ENCODE data around the gene RTN4R.
"Not testable (repeated sequence)": the region's sequence is repeated elsewhere in the genome, so short reads cannot be mapped to it uniquely, and the experiment has no call there.

The RTN4R gene

DNA sequence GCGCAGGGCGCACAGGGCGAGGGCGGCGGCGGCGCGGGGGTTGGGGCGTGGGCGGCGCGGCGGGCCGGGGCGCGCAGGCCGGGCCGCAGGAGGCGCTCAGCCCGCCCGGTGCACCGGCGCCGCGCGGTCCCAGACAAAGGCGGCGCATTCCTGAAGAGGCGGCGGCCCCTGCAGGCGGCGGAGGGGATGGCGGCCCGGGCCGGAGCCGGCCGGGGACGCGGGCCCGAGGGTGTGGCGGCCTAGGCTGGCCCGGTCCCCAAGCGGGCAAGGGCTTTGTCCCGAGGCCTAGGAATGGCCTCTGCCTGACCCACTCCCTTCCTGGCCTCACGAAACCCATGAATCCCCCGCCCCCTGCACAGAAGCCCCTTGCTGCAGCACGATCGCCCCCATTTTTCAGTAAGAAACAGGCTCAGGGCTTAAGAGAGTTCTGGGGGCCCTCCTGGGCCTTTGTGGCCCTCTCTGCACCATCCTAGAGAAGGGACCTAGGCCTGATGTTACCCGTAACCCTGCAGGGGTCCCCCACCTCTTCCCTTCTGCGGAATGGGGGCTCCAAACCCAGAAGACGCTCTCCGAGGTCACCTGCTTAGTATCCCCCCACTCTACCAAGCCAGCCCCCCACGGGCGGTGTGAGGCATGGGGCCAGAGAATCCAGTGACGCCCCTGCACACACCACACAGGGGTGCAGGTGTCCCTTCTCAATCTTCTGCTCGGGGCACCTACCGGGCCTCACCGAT lies at the start of gene RTN4R:
Gene RTN4R, minus strand, starts transcription at position 40 of the 734 bp plus-strand sequence. CDS start 226 bp downstream, outside the sequence.
- Histone ChIP-seq H3K4me3 (ENCODE audit: low read length) (peak within 1 kb of the TSS; percentile 61), H3K4me1 (ENCODE audit: control insufficient read depth, low read depth, low read length) (no peaks in the 10 kb centered on the region), H3K36me3 (ENCODE audit: control insufficient read depth, low read depth, low read length) (no peaks in the 10 kb centered on the region), H3K9me3 (ENCODE audit: control insufficient read depth, low read depth, low read length) (no peaks in the 10 kb centered on the region), H3K27me3 (ENCODE audit: control insufficient read depth, insufficient read depth, low read length) (no peaks in the 10 kb centered on the region), H3K9ac (ENCODE audit: low read length) (peak within 1 kb of the TSS; percentile 81), H3K27ac (ENCODE audit: low read length) (no peak within 1 kb of the TSS)

DNA sequence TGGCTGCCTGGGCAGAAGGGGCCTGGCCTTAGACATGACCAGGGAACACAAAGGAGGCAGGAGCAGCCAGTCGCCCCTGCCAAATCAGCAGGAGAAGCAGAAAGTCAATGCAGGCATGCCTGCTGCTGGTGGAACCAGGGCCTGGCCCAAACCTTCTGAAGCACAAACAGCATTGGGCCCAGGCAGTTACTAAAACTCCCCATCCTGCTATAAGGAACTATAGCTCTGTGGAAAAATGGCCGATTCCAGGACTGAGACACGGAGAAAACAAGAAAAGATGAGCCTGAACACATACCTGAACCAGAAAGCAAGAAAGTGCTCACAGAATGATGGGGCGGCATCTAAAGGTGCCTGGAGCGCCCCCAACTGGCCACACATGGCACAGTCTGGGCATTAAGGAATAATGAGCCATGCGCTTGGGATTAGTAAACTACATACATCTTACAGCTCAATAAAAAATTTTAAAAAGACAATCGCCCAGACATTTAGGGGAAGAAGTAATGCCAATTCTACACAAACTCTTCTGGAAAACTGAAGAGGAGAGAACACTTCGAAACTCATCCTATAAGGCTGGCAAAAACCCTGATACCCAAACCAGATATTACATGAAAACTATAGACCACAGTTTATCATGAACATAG lies 49.4 kb upstream of the RTN4R start:
- H3K36me3 ChIP-seq (ENCODE audit: control insufficient read depth, low read depth, low read length); H3K27me3 ChIP-seq (ENCODE audit: control insufficient read depth, insufficient read depth, low read length); H3K9me3 ChIP-seq (ENCODE audit: control insufficient read depth, low read depth, low read length); H3K27ac ChIP-seq (ENCODE audit: low read length); H3K4me1 ChIP-seq (ENCODE audit: control insufficient read depth, low read depth, low read length); H3K4me3 ChIP-seq (ENCODE audit: low read length); H3K9ac ChIP-seq (ENCODE audit: low read length): not testable (repeated sequence)

DNA sequence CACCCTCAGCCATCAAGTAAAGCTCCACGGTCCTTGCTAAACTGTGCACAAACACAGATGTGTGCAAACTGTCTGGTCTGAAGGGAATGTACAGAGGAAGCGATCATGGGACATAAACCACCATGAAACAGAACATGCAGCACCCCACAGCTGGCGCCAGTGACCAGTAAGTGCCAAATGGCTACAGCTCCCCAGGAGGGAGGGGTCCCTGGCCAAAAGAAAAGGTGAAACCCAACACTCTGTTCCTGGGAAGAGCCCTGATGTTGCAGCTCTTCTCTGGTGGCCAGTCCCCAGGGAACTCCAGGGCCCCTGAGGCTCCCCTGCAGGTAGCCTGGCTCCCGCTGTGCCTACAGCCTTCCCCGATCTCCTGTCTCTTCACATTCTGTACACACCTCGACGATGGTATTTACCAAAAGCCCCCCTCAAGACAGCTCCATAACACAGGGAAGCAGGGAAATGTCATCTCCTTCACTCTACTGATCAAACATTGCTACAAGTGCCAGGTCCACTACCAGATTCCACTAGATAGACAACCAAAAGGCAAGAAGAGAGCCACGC lies 48.8 kb upstream of the RTN4R start:
- H3K9me3 ChIP-seq (ENCODE audit: control insufficient read depth, low read depth, low read length), result no peaks in the 10 kb centered on the region
- peaks cover 5% of the 10 kb centered on the region for H3K4me1 ChIP-seq (ENCODE audit: control insufficient read depth, low read depth, low read length)
- no peak overlapping the region for H3K4me3 ChIP-seq (ENCODE audit: low read length)
- no peaks in the 10 kb centered on the region for H3K27me3 ChIP-seq (ENCODE audit: control insufficient read depth, insufficient read depth, low read length)
- H3K27ac ChIP-seq (ENCODE audit: low read length), result no peak overlapping the region
- H3K9ac ChIP-seq (ENCODE audit: low read length), result no peak overlapping the region
- H3K36me3 ChIP-seq (ENCODE audit: control insufficient read depth, low read depth, low read length), result no peaks in the 10 kb centered on the region

DNA sequence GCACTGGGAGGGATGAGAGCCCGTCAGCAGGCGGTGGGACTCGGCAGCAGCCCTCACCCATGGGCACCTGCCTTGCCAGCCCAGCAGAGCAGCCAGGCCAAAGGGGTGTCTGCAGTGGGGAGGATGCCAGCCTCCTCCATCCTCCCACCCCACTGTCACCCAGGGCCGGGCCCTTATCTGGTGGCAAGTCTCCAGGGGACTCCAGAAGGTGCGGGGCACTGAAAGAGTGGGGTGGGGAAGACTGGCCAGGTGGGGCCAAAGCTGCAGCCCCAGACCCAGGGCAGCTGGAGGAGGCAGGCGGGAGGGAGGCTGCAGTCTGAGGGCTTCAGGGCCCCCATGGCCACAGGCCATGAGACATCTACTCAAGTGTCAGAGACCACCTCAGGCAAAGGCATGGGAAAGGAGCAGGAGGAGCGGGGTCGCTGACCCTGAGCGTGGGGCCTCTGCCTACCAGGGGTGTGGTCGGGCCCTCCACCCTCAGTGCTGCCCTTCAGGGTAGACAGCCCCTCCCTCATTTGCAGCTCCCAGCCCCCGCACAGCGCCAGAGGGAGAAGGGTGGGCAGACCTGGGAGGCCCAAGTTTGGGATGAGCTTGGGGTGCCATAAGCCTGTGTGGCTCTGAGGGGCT lies 48.2 kb upstream of the RTN4R start:
- Histone ChIP-seq H3K27ac (ENCODE audit: low read length) (no peak overlapping the region), H3K4me1 (ENCODE audit: control insufficient read depth, low read depth, low read length) (peaks cover 5% of the 10 kb centered on the region), H3K36me3 (ENCODE audit: control insufficient read depth, low read depth, low read length) (no peaks in the 10 kb centered on the region), H3K4me3 (ENCODE audit: low read length) (no peak overlapping the region), H3K9me3 (ENCODE audit: control insufficient read depth, low read depth, low read length) (no peaks in the 10 kb centered on the region), H3K9ac (ENCODE audit: low read length) (no peak overlapping the region), H3K27me3 (ENCODE audit: control insufficient read depth, insufficient read depth, low read length) (no peaks in the 10 kb centered on the region)

DNA sequence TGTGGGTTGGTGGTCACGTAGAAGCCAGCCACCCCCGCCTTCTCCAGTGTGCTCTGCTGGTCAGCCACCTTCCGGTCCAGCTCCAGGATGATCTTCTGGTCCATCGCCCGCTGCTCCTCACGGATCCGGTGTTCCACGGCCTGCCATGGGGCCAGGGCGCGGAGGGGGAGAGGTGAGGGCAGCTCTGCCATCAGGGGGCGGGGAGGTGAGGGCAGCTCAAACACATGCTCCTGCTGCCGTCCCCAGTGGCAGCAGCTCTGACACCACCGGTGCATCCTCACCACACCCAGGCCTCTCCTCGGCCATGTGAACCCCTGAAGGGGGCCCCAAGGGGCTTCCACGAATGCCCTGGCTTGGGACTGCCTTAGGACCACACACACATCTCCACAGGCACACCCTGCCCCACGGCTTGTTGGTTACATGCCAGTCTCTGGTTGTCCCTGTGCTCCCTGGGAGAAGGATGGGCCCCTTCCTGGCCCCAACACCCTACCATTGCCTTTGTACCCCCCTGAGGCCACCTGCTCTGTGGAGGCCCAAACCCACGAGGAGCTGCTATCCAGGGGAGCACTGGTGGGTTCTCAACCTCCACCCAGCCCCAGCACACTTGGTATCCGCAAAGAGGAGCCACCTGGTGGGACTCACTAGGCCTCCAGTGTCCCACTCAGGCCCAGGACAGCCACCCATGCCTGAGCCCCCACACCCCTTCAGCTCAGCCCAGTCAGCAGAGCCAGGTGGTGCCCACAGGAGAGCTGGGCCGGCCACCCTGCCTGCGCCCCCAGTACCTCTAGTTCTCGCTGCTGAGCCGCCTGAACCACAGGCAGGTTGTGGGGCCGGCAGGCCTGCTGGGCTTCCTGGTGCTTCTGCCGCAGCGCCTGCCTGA lies 47.5 kb upstream of the RTN4R start:
- no peaks in the 10 kb centered on the region for H3K27me3 ChIP-seq (ENCODE audit: control insufficient read depth, insufficient read depth, low read length)
- no peak overlapping the region for H3K9ac ChIP-seq (ENCODE audit: low read length)

DNA sequence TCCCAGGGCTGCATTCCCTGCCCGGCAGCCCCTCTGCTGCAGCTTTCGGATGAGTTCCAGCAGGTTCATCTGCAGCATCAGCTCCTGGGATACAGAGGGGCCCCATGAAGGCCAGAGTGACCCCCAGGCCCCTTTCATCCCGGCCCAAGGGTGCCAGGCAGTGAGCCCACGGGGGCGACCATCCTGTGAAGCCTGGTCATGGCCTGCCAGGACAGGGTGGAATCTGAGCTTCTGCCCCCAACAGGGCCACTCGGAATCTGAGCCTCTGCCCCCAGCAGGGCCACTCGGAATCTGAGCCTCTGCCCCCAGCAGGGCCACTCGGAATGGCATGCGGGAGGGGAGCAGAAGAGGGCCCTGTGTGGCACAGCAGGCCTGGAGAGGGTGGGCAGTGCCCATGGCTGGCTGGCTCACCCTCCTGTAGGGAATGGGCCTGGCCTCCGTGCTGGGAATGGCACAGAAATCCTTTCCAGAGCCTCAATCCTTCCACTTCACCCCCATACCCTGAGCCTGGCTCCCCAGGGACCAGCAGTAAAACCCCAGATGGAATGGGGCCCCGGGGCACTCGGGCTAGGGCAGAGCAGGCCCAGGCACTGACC lies 46.7 kb upstream of the RTN4R start:
- not testable (repeated sequence) for H3K27ac ChIP-seq (ENCODE audit: low read length); H3K9ac ChIP-seq (ENCODE audit: low read length); H3K4me3 ChIP-seq (ENCODE audit: low read length); H3K27me3 ChIP-seq (ENCODE audit: control insufficient read depth, insufficient read depth, low read length); H3K4me1 ChIP-seq (ENCODE audit: control insufficient read depth, low read depth, low read length); H3K9me3 ChIP-seq (ENCODE audit: control insufficient read depth, low read depth, low read length); H3K36me3 ChIP-seq (ENCODE audit: control insufficient read depth, low read depth, low read length)

More for the DNA sequence above, 47.5 kb upstream of the RTN4R start:
- Histone ChIP-seq H3K4me1 (ENCODE audit: control insufficient read depth, low read depth, low read length) (peaks cover 5% of the 10 kb centered on the region), H3K27ac (ENCODE audit: low read length) (no peak overlapping the region), H3K9me3 (ENCODE audit: control insufficient read depth, low read depth, low read length) (no peaks in the 10 kb centered on the region), H3K4me3 (ENCODE audit: low read length) (no peak overlapping the region), H3K36me3 (ENCODE audit: control insufficient read depth, low read depth, low read length) (no peaks in the 10 kb centered on the region)

DNA sequence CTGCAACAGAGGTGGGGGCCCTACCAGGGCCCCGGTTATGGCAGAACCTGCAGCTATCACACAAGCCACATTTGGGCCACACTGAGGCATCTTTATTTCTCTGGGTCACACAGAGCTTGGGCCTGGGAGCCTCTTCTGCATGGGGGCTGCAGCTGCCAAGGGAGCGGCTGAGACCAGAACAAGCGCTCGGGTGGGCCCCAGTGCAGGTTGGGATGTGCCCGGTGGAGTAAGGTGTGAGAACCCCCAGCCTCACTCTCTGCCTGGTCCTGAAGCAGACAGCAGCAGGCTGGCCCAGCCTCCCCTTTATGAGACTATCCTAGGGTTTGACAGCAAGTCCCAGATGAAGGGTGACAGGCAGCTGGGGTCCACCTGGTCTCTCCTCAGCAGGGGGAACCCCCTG lies 46.1 kb upstream of the RTN4R start:
- H3K4me3 ChIP-seq (ENCODE audit: low read length); H3K36me3 ChIP-seq (ENCODE audit: control insufficient read depth, low read depth, low read length); H3K9me3 ChIP-seq (ENCODE audit: control insufficient read depth, low read depth, low read length); H3K9ac ChIP-seq (ENCODE audit: low read length); H3K4me1 ChIP-seq (ENCODE audit: control insufficient read depth, low read depth, low read length); H3K27me3 ChIP-seq (ENCODE audit: control insufficient read depth, insufficient read depth, low read length); H3K27ac ChIP-seq (ENCODE audit: low read length): not testable (repeated sequence)

DNA sequence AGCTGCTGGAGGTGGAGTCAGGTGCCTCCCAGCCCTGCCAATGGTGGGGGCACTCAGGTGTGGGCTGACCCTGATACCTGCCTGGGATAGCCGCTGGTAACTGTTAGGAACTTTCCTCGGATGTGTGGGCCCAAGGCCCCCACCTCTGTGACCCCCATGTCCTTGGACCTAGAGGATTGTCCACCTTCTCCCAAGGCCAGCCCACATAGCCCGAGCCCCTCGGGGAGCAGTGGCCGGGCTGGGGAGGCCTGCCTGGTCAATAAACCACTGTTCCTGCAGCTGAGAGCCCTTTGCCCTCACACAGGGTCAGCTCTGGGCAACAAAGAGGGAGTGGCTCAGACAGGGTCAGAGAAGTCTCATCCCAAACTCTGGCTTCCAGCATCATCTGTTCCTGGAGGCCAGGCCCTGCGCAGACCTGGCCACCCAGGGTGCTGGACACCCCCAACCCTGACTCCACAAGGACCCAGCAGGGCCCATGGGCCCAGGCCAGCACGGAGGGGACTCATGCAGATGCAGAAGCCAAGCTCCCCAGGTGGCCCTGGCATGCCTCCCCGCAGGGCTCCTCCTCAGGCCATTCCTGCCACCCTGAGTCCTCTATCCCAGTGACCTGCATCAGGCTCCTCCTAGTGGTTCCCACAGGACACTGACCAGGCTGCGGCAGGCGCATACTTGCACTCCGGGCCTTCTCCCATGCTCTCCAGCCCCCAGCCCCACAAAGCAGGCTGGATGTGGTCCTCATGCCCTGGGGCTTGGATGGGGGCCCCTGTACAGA lies 45.4 kb upstream of the RTN4R start:
- H3K4me3 ChIP-seq (ENCODE audit: low read length); H3K36me3 ChIP-seq (ENCODE audit: control insufficient read depth, low read depth, low read length); H3K27me3 ChIP-seq (ENCODE audit: control insufficient read depth, insufficient read depth, low read length); H3K4me1 ChIP-seq (ENCODE audit: control insufficient read depth, low read depth, low read length); H3K27ac ChIP-seq (ENCODE audit: low read length); H3K9me3 ChIP-seq (ENCODE audit: control insufficient read depth, low read depth, low read length); H3K9ac ChIP-seq (ENCODE audit: low read length): not testable (repeated sequence)

DNA sequence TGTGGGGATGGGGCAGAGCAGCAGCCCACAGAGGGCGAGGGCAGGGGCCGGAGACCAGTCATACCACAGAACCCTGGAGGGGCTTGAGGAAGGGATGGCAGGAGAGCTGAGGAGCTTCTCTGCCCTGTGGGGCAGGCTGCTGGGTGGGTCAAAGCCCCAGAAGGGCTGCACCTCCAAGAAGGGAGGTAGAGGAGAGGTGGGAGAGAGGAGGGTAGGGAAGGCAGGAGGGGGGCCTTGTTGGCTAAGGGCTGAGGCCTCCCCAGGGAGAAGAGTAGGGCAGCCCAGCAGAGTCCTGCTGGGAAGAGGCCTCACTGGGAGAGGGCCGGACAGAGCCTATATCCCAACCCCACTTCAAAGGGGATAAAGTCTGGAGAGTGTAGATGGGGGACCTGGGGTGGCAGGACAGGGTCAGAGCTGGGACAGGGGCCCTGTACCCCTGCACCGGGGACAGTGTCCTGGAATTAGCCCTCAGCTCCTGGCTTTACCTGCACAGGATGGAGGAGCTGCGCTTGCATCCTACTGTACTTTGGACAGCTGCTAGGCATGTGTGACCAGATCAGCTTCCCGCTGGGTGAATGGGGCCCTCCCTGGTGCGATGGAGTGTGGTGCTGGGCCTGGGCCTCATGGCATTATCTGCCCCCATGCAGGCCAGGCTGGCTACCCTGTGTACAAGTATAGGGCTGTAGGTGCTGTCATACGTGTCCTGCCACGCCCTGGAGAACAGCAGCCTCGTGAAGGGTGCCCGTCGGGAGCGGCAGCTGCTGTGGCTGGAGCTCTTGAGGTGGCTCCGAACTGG lies 44.5 kb upstream of the RTN4R start:
- no peaks in the 10 kb centered on the region for H3K9me3 ChIP-seq (ENCODE audit: control insufficient read depth, low read depth, low read length)
- no peak overlapping the region for H3K4me3 ChIP-seq (ENCODE audit: low read length)
- H3K9ac ChIP-seq (ENCODE audit: low read length), result no peak overlapping the region
- no peak overlapping the region for H3K27ac ChIP-seq (ENCODE audit: low read length)
- no peaks in the 10 kb centered on the region for H3K36me3 ChIP-seq (ENCODE audit: control insufficient read depth, low read depth, low read length)
- H3K4me1 ChIP-seq (ENCODE audit: control insufficient read depth, low read depth, low read length), result no peaks in the 10 kb centered on the region
- no peaks in the 10 kb centered on the region for H3K27me3 ChIP-seq (ENCODE audit: control insufficient read depth, insufficient read depth, low read length)

Measured in iPS-18a (cell line).